ENCODE results near the gene LSM8. TPM values are rescaled to one million over a fixed set of nuclear protein-coding genes. Genes with fewer than 3 reads are reported as not detected.

The LSM8 gene
- total RNA-seq, 1 experiment from 2014 or later = 61.5 TPM

DNA sequence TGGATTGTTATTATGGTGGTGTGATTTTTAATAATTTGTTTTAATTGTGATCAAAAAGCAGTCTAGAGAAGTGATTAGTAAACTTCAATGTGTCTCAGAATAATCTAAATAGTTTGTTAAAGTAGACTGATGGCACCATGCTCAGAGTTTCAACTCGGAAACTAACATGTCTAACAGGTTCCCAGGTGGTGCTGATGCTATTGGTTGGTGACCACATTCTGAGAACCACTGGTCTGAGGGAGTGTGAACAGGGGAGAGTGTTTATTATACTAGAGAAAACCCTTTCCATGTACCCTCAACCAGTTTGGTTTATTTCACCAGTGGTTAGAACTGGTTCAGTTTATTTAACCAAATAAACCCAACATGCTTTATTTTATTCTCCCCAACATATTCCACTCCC, 42.0 kb upstream of the LSM8 start:
- H3K9me3 ChIP-seq (ENCODE audit: insufficient read depth, low read depth) = no peaks in the 10 kb centered on the region
- POLR2A ChIA-PET (ENCODE audit: unreplicated experiment) = no interaction called here
- CTCF ChIA-PET = no interaction called here

DNA sequence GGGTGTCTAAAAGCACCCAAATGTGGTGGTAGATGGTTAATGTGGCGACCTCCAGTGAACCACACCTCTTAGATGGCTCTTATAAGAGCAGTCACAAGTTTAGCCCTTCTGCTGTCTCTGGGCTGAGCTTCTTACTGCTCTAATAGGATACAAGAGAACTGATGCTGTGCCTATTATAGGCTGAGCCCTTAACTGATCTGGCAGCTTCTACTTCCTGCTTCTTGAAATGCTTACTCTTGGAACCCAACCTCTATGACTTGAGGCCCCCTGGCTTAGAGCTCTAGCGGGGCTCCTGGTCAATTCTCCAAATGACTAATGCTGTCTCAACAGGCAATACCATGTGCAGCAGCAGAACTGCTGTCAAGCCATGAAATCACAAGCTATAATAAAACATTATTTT, 35.0 kb upstream of the LSM8 start:
- TF ChIP-seq EZH2 (IDR thresholded peaks at IDR 0.05; ENCODE audit: low read depth) = no peak
- TF ChIP-seq, protein P1, sequence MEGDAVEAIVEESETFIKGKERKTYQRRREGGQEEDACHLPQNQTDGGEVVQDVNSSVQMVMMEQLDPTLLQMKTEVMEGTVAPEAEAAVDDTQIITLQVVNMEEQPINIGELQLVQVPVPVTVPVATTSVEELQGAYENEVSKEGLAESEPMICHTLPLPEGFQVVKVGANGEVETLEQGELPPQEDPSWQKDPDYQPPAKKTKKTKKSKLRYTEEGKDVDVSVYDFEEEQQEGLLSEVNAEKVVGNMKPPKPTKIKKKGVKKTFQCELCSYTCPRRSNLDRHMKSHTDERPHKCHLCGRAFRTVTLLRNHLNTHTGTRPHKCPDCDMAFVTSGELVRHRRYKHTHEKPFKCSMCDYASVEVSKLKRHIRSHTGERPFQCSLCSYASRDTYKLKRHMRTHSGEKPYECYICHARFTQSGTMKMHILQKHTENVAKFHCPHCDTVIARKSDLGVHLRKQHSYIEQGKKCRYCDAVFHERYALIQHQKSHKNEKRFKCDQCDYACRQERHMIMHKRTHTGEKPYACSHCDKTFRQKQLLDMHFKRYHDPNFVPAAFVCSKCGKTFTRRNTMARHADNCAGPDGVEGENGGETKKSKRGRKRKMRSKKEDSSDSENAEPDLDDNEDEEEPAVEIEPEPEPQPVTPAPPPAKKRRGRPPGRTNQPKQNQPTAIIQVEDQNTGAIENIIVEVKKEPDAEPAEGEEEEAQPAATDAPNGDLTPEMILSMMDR (conservative IDR thresholded peaks at IDR 0.05) = no peak
- no peak for DNase-seq
- Histone ChIP-seq H2AFZ (no peak overlapping the region), H4K20me1 (ENCODE audit: insufficient read depth) (no peaks in the 10 kb centered on the region; the same call in 1 of the 2 replicates), H3K27ac (no peak overlapping the region), H3K9me3 (ENCODE audit: insufficient read depth, low read depth) (no peaks in the 10 kb centered on the region), H3K4me3 (no peak overlapping the region), H3K79me2 (ENCODE audit: low read depth) (no peaks in the 10 kb centered on the region), H3K4me1 (replicated peaks; ENCODE audit: insufficient read depth) (no peaks in the 10 kb centered on the region), H3F3A (ENCODE audit: insufficient read depth, low read depth) (no peaks in the 10 kb centered on the region), H3K4me2 (no peak overlapping the region), H3K27me3 (ENCODE audit: insufficient read depth, low read depth) (no peaks in the 10 kb centered on the region), H3K36me3 (ENCODE audit: low read depth) (no peaks in the 10 kb centered on the region), H3K9me2 (ENCODE audit: insufficient read depth) (no peaks in the 10 kb centered on the region)
- BruUV-seq (replicated peaks) = no TSS peak
- POLR2A ChIA-PET (ENCODE audit: unreplicated experiment) = interaction anchor here (0.7 kb wide), 1 partner anchor 66 kb away, joined by 3 read pairs; no protein-coding TSS in a partner anchor
- intact Hi-C loops (cut with micrococcal nuclease; ENCODE audit: unreplicated experiment) = no loop called here
- CTCF ChIA-PET = no interaction called here

More for the DNA sequence above, 42.0 kb upstream of the LSM8 start:
- intact Hi-C loops (cut with micrococcal nuclease; ENCODE audit: unreplicated experiment) = no loop called here
- Histone ChIP-seq H3K27ac (no peak overlapping the region), H3K79me2 (ENCODE audit: low read depth) (no peaks in the 10 kb centered on the region), H3K9me2 (ENCODE audit: insufficient read depth) (no peaks in the 10 kb centered on the region), H2AFZ (no peak overlapping the region), H3K4me2 (no peak overlapping the region), H3K36me3 (ENCODE audit: low read depth) (no peaks in the 10 kb centered on the region), H3K4me3 (no peak overlapping the region), H3K4me1 (replicated peaks; ENCODE audit: insufficient read depth) (no peaks in the 10 kb centered on the region), H3K27me3 (ENCODE audit: insufficient read depth, low read depth) (no peaks in the 10 kb centered on the region), H4K20me1 (ENCODE audit: insufficient read depth) (no peaks in the 10 kb centered on the region), H3F3A (ENCODE audit: insufficient read depth, low read depth) (no peaks in the 10 kb centered on the region)
- no peak for DNase-seq
- no TSS peak for BruUV-seq (replicated peaks)
- TF ChIP-seq, protein P1 (conservative IDR thresholded peaks at IDR 0.05) = no peak
- TF ChIP-seq EZH2 (IDR thresholded peaks at IDR 0.05; ENCODE audit: low read depth) = no peak

DNA sequence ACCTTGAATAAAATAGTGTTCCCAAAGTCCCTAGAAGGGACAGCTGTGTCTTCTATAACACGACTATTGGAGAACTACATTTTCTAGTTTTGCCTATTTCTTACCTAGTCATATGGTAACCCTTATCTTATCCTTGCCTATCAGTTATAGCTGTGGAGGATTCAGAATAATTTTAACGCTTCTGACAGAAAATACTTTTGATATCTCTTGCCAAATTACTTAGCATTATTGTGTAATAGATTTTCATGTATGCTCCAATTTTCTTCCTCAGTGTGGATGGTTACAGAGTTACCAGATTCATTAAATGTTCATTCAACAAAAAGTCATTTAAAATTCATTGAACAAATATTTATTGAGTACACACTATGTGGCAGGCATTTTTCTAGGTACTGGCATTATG, 34.6 kb upstream of the LSM8 start:
- CTCF ChIA-PET = no interaction called here
- Histone ChIP-seq H3K4me2 (no peak overlapping the region), H2AFZ (no peak overlapping the region), H4K20me1 (ENCODE audit: insufficient read depth) (no peaks in the 10 kb centered on the region; the same call in 1 of the 2 replicates), H3K9me3 (ENCODE audit: insufficient read depth, low read depth) (no peaks in the 10 kb centered on the region), H3K9me2 (ENCODE audit: insufficient read depth) (no peaks in the 10 kb centered on the region), H3F3A (ENCODE audit: insufficient read depth, low read depth) (no peaks in the 10 kb centered on the region), H3K4me1 (replicated peaks; ENCODE audit: insufficient read depth) (no peaks in the 10 kb centered on the region), H3K79me2 (ENCODE audit: low read depth) (no peaks in the 10 kb centered on the region), H3K4me3 (no peak overlapping the region), H3K27ac (no peak overlapping the region), H3K27me3 (ENCODE audit: insufficient read depth, low read depth) (no peaks in the 10 kb centered on the region), H3K36me3 (ENCODE audit: low read depth) (no peaks in the 10 kb centered on the region)
- DNase-seq = no peak
- TF ChIP-seq, protein P1 (conservative IDR thresholded peaks at IDR 0.05) = no peak
- TF ChIP-seq EZH2 (IDR thresholded peaks at IDR 0.05; ENCODE audit: low read depth) = no peak
- intact Hi-C loops (cut with micrococcal nuclease; ENCODE audit: unreplicated experiment) = no loop called here
- BruUV-seq (replicated peaks) = no TSS peak
- POLR2A ChIA-PET (ENCODE audit: unreplicated experiment) = interaction anchor here (0.7 kb wide), 1 partner anchor 66 kb away, joined by 3 read pairs; no protein-coding TSS in a partner anchor
